ENCODE measurements around the gene CABCOCO1.
A peak's percentile ranks its signal among the peaks of the same experiment; 100 is the strongest.
"Not testable (repeated sequence)": the region's sequence is repeated elsewhere in the genome, so short reads cannot be mapped to it uniquely, and the experiment has no call there.

Gene CABCOCO1

GRCh38 chr10:61643316-61643751, 19.4 kb upstream of the CABCOCO1 start:
- DNase-seq (ENCODE audit: low spot score), result no peak

GRCh38 chr10:61653699-61654098, 9.0 kb upstream of the CABCOCO1 start:
- no peak for DNase-seq (ENCODE audit: low spot score)

GRCh38 chr10:61655335-61655851, 7.3 kb upstream of the CABCOCO1 start:
- no peak for DNase-seq (ENCODE audit: low spot score)

GRCh38 chr10:61663466-61663865, 737 bp downstream of the CABCOCO1 start:
- DNase-seq (ENCODE audit: low spot score), result peak; percentile 7

GRCh38 chr10:61664985-61665384, 2.3 kb downstream of the CABCOCO1 start:
- no peak for DNase-seq (ENCODE audit: low spot score)

GRCh38 chr10:61669161-61669725, 6.5 kb downstream of the CABCOCO1 start:
- no peak for DNase-seq (ENCODE audit: low spot score)

- DNase-seq (ENCODE audit: low spot score), result no peak
These were observed 7.1 kb downstream of the CABCOCO1 start for GRCh38 chr10:61669849-61670248.

- DNase-seq (ENCODE audit: low spot score), result no peak
These were observed 10.6 kb downstream of the CABCOCO1 start for GRCh38 chr10:61673360-61673759.

GRCh38 chr10:61682323-61682722, 19.6 kb downstream of the CABCOCO1 start:
- DNase-seq (ENCODE audit: low spot score), result no peak

- no peak for DNase-seq (ENCODE audit: low spot score)
These were observed 20.6 kb downstream of the CABCOCO1 start for GRCh38 chr10:61683319-61683718.

GRCh38 chr10:61684894-61685507, 22.3 kb downstream of the CABCOCO1 start:
- no peak for DNase-seq (ENCODE audit: low spot score)

- no peak for DNase-seq (ENCODE audit: low spot score)
These were observed 26.0 kb downstream of the CABCOCO1 start for GRCh38 chr10:61688551-61689308.

- not testable (repeated sequence) for DNase-seq (ENCODE audit: low spot score)
These were observed 28.9 kb downstream of the CABCOCO1 start for GRCh38 chr10:61691667-61692066.

- no peak for DNase-seq (ENCODE audit: low spot score)
These were observed 29.8 kb downstream of the CABCOCO1 start for GRCh38 chr10:61692447-61693010.

- DNase-seq (ENCODE audit: low spot score), result no peak
These were observed 36.4 kb downstream of the CABCOCO1 start for GRCh38 chr10:61698968-61699655.

GRCh38 chr10:61701055-61701705, 38.5 kb downstream of the CABCOCO1 start:
- DNase-seq (ENCODE audit: low spot score), result no peak

- no peak for DNase-seq (ENCODE audit: low spot score)
These were observed 39.0 kb downstream of the CABCOCO1 start for GRCh38 chr10:61701706-61702105.

- DNase-seq (ENCODE audit: low spot score), result no peak
These were observed 39.9 kb downstream of the CABCOCO1 start for GRCh38 chr10:61702584-61702983.

GRCh38 chr10:61705022-61705613, 42.4 kb downstream of the CABCOCO1 start:
- DNase-seq (ENCODE audit: low spot score), result no peak

- DNase-seq (ENCODE audit: low spot score), result no peak
These were observed 46.1 kb downstream of the CABCOCO1 start for GRCh38 chr10:61708846-61709245.

GRCh38 chr10:61712105-61712504, 49.4 kb downstream of the CABCOCO1 start:
- DNase-seq (ENCODE audit: low spot score), result not testable (repeated sequence)

Measured in putamen (tissue), 1 donor.